ENCODE measurements around the gene CTAGE9.

CTAGE9 gene

GRCh38 chr6:131696956-131697355 lies 13.9 kb downstream of the CTAGE9 start:
- H3K4me2 ChIP-seq (ENCODE audit: low read depth, low read length, poor library complexity, severe bottlenecking) = no peak overlapping the region
- no peak overlapping the region for H2AFZ ChIP-seq (ENCODE audit: low read depth, low read length, severe bottlenecking)
- H3K27ac ChIP-seq (ENCODE audit: low read depth, low read length) = no peak overlapping the region
- TF ChIP-seq EZH2phosphoT487 (conservative IDR thresholded peaks at IDR 0.05; ENCODE audit: low read length) = no peak
- H3K79me2 ChIP-seq (ENCODE audit: insufficient read depth, low read length) = no peaks in the 10 kb centered on the region
- no peaks in the 10 kb centered on the region for H3K9me3 ChIP-seq (ENCODE audit: insufficient read depth, low read length)
- no peaks in the 10 kb centered on the region for H4K20me1 ChIP-seq (ENCODE audit: low read depth, low read length)
- H3F3A ChIP-seq (ENCODE audit: insufficient read depth) = peaks cover 14% of the 10 kb centered on the region
- H3K9ac ChIP-seq (ENCODE audit: low read length) = no peak overlapping the region
- no peaks in the 10 kb centered on the region for H3K27me3 ChIP-seq (ENCODE audit: low read length)
- H3K9me2 ChIP-seq (replicated peaks; ENCODE audit: insufficient read depth, low read length) = no peaks in the 10 kb centered on the region
- H3K4me3 ChIP-seq (ENCODE audit: insufficient read depth, low read length, poor library complexity, severe bottlenecking) = no peak overlapping the region
- peaks cover 20% of the 10 kb centered on the region for H3K36me3 ChIP-seq (ENCODE audit: low read length)

DNA sequence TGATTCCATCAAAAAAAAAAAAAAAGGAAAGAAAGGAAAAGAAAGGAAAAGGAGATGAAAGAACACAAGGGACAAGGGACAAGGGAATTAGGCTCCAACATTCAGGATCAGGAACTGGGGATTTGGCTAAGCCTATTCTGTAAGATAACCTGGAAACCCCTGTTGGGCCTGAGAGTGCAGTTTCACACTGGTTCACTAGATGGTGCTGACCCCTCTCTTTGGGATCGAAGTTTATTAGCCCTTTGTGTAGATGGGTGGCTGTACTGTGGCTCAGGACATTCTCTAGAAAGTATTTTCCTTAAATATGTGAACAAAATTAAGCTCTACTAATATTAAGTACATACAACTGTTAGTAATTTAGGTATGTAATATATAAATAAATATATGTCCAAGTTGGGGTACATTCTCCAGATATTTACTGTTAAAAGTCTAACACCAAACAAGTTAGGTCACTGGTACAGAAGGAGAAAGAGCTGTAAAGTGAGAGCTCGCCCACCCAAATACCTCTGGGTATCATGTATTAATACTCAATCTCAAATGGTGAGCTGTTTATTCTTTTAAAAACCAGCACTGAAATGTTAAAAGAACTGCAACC lies 15.9 kb downstream of the CTAGE9 start:
- H3K4me3 ChIP-seq (ENCODE audit: insufficient read depth, low read length, poor library complexity, severe bottlenecking) = no peak overlapping the region
- no peak overlapping the region for H3K27ac ChIP-seq (ENCODE audit: low read depth, low read length)
- no peaks in the 10 kb centered on the region for H3K9me3 ChIP-seq (ENCODE audit: insufficient read depth, low read length)
- TF ChIP-seq, protein P1, sequence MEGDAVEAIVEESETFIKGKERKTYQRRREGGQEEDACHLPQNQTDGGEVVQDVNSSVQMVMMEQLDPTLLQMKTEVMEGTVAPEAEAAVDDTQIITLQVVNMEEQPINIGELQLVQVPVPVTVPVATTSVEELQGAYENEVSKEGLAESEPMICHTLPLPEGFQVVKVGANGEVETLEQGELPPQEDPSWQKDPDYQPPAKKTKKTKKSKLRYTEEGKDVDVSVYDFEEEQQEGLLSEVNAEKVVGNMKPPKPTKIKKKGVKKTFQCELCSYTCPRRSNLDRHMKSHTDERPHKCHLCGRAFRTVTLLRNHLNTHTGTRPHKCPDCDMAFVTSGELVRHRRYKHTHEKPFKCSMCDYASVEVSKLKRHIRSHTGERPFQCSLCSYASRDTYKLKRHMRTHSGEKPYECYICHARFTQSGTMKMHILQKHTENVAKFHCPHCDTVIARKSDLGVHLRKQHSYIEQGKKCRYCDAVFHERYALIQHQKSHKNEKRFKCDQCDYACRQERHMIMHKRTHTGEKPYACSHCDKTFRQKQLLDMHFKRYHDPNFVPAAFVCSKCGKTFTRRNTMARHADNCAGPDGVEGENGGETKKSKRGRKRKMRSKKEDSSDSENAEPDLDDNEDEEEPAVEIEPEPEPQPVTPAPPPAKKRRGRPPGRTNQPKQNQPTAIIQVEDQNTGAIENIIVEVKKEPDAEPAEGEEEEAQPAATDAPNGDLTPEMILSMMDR (IDR thresholded peaks at IDR 0.05; ENCODE audit: insufficient read depth, low read length, poor library complexity, severe bottlenecking) = peak; percentile 53
- no peak for TF ChIP-seq EZH2phosphoT487 (conservative IDR thresholded peaks at IDR 0.05; ENCODE audit: low read length)
- H3K36me3 ChIP-seq (ENCODE audit: low read length) = peaks cover 20% of the 10 kb centered on the region
- no peak overlapping the region for H2AFZ ChIP-seq (ENCODE audit: low read depth, low read length, severe bottlenecking)
- no peaks in the 10 kb centered on the region for H3K79me2 ChIP-seq (ENCODE audit: insufficient read depth, low read length)
- H3F3A ChIP-seq (ENCODE audit: insufficient read depth) = peaks cover 19% of the 10 kb centered on the region
- H3K4me2 ChIP-seq (ENCODE audit: low read depth, low read length, poor library complexity, severe bottlenecking) = no peak overlapping the region
- no peaks in the 10 kb centered on the region for H4K20me1 ChIP-seq (ENCODE audit: low read depth, low read length)
- no peak overlapping the region for H3K9ac ChIP-seq (ENCODE audit: low read length)
- no peaks in the 10 kb centered on the region for H3K9me2 ChIP-seq (replicated peaks; ENCODE audit: insufficient read depth, low read length)
- H3K27me3 ChIP-seq (ENCODE audit: low read length) = no peaks in the 10 kb centered on the region

- peaks cover 20% of the 10 kb centered on the region for H3K36me3 ChIP-seq (ENCODE audit: low read length)
- H3F3A ChIP-seq (ENCODE audit: insufficient read depth) = peaks cover 34% of the 10 kb centered on the region
- no peak overlapping the region for H3K4me2 ChIP-seq (ENCODE audit: low read depth, low read length, poor library complexity, severe bottlenecking)
- H3K27ac ChIP-seq (ENCODE audit: low read depth, low read length) = peak overlapping the region; percentile 32; the same call in 1 of the 2 replicates
- no peaks in the 10 kb centered on the region for H3K9me2 ChIP-seq (replicated peaks; ENCODE audit: insufficient read depth, low read length)
- H2AFZ ChIP-seq (ENCODE audit: low read depth, low read length, severe bottlenecking) = no peak overlapping the region
- H3K4me3 ChIP-seq (ENCODE audit: insufficient read depth, low read length, poor library complexity, severe bottlenecking) = no peak overlapping the region
- TF ChIP-seq, protein P1 (IDR thresholded peaks at IDR 0.05; ENCODE audit: insufficient read depth, low read length, poor library complexity, severe bottlenecking) = no peak
- no peak for TF ChIP-seq EZH2phosphoT487 (conservative IDR thresholded peaks at IDR 0.05; ENCODE audit: low read length)
- no peaks in the 10 kb centered on the region for H3K27me3 ChIP-seq (ENCODE audit: low read length)
- no peaks in the 10 kb centered on the region for H3K9me3 ChIP-seq (ENCODE audit: insufficient read depth, low read length)
- H3K9ac ChIP-seq (ENCODE audit: low read length) = no peak overlapping the region
- no peaks in the 10 kb centered on the region for H3K79me2 ChIP-seq (ENCODE audit: insufficient read depth, low read length)
- H4K20me1 ChIP-seq (ENCODE audit: low read depth, low read length) = no peaks in the 10 kb centered on the region
These were observed 17.4 kb downstream of the CTAGE9 start for GRCh38 chr6:131693384-131693783.

DNA sequence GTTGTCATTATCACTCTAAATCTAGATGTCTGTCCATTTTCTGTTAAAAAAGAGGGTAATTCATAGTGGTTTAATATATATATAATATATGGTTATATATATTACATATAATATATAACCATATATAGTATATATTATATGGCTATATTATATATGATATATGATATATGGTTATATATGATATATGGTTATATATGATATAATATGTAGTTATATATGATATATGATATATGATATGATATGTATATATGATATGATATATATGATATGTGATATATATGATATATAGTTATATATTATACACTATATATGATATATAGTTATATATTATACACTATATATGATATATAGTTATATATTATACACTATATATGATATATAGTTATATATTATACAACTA lies 18.2 kb downstream of the CTAGE9 start:
- H3F3A ChIP-seq (ENCODE audit: insufficient read depth) = peaks cover 42% of the 10 kb centered on the region
- H2AFZ ChIP-seq (ENCODE audit: low read depth, low read length, severe bottlenecking) = no peak overlapping the region
- H3K9ac ChIP-seq (ENCODE audit: low read length) = no peak overlapping the region
- no peaks in the 10 kb centered on the region for H3K9me2 ChIP-seq (replicated peaks; ENCODE audit: insufficient read depth, low read length)
- H3K79me2 ChIP-seq (ENCODE audit: insufficient read depth, low read length) = no peaks in the 10 kb centered on the region
- no peak overlapping the region for H3K4me3 ChIP-seq (ENCODE audit: insufficient read depth, low read length, poor library complexity, severe bottlenecking)
- no peaks in the 10 kb centered on the region for H3K27me3 ChIP-seq (ENCODE audit: low read length)
- H3K27ac ChIP-seq (ENCODE audit: low read depth, low read length) = peak overlapping the region; percentile 98; the same call in 1 of the 2 replicates
- no peaks in the 10 kb centered on the region for H4K20me1 ChIP-seq (ENCODE audit: low read depth, low read length)
- peak overlapping the region; percentile 88 for H3K4me2 ChIP-seq (ENCODE audit: low read depth, low read length, poor library complexity, severe bottlenecking)
- no peaks in the 10 kb centered on the region for H3K9me3 ChIP-seq (ENCODE audit: insufficient read depth, low read length)
- peaks cover 20% of the 10 kb centered on the region for H3K36me3 ChIP-seq (ENCODE audit: low read length)
- TF ChIP-seq EZH2phosphoT487 (conservative IDR thresholded peaks at IDR 0.05; ENCODE audit: low read length) = no peak
- TF ChIP-seq, protein P1 (IDR thresholded peaks at IDR 0.05; ENCODE audit: insufficient read depth, low read length, poor library complexity, severe bottlenecking) = no peak
